Right renal cortex interstitium (tissue), 3 donors: ENCODE data around the gene HDAC1. TPM values are rescaled to one million over a fixed set of nuclear protein-coding genes. Genes with fewer than 3 reads are reported as not detected.
"Not testable (repeated sequence)": the region's sequence is repeated elsewhere in the genome, so short reads cannot be mapped to it uniquely, and the experiment has no call there.

Source experiments
- DNase-seq, 3 donors: peaks; one replicate each; pipeline ENCODE4 v3.0.0-alpha.2; 2013; ENCODE audit warnings: low read depth in 3 of 3, low spot score in 2 of 3
- polyA plus RNA-seq, 3 donors: library from polyadenylated mRNA; unstranded; fragments of 120-200 nt; gene quantifications; one replicate each; pipeline ENCODE4 v1.2.1, GENCODE V29; 2013; ENCODE audit not compliant: insufficient read length in 3 of 3

HDAC1 gene
- polyA plus RNA-seq, 3 donors, result 173 to 203 (median 193) TPM

DNA sequence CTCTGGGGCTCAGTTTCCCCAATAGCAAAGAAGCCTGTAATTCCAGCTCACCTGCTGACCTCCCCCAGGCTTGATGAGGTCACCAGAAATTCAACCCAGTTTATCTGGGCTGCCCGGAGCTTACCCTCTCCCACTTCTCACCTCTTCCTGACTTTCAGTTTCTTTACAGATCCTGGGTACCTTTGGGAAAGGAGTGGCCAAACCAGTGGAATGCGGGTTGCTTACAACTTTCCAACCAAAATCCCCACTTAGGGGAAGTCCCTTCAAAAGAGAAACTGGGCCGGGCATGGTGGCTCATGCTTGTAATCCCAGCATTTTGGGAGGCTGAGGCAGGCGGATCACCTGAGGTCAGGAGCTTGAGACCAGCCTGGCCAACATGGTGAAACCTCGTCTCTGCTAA is 50.1 kb downstream of the HDAC1 start:
- DNase-seq, result no peak

GRCh38 chr1:32342704-32343103 is 50.8 kb downstream of the HDAC1 start:
- no peak for DNase-seq

GRCh38 chr1:32345289-32345827 is 53.5 kb downstream of the HDAC1 start:
- no peak for DNase-seq

- no peak for DNase-seq
Observed at GRCh38 chr1:32346532-32347157, 54.8 kb downstream of the HDAC1 start.

DNA sequence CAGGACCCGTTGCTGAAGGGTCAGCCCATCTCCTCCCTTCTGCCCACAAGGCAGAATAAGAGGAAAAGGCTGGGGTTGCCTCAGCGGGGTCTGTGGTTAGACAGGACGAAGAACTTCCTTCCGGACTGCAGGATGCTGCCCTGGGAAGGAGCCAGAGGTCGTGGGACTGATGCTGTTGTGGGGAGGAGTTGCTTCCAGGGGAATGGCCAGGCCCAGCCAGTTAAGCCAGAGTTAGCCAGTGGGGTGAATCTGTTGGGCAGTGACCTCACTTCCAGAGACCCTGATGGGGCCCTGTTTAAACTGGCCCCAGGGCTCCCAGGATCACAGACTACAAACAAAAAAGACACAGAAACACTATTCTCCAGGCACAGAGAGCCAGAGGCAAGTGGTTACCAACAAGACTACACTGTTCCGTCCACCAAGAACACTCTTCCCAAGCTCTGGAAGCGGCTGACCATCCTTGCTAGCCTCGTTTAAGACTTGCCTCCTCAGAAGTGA is 57.4 kb downstream of the HDAC1 start:
- no peak for DNase-seq

- peak in 1 of 3 donors; percentile 66 for DNase-seq
Observed at GRCh38 chr1:32350785-32351398, 59.0 kb downstream of the HDAC1 start.

DNA sequence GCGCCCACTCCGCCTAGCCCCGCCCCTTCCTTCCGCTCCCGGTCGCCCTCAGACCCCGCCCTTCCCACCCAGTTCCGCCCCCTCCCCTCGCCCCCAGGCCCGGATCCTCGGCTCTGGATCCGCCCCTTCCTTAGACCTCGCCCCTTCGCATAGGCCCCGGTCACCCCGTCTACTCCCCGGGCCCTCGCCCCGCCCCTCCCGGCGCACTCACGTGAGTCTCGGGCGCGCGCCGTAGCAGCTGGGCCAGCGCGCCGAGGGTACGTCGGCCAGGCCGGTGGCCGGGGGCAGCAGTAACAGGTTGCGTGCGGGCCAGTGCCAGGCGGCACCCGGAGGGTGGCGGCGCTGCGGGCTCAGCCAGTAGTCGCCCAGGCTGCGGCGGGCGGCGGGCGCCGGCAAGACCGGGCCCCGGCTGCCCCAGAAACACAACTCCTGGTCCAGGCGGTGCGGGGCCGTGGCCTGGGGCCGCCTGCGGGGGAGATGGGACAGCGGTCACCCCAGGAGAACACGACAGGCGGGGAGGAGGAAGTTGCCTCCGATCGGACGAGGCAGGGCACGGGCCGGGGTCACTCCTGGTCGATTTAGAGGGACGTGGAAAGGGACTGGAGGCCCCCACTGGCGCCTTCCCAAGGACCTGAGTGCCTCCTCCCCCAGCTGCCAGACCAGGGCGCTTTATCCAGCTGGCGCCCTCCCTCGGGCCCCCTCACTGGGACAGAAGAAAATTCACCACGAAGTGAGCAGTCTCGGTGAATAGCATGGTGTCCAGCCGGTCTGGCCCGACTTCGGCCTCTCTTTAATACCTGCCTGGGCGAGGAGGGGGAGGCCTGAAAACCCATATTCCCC is 59.7 kb downstream of the HDAC1 start:
- peak; percentile 78 to 92 (median 85) for DNase-seq

- DNase-seq, result no peak
Observed at GRCh38 chr1:32352239-32352745, 60.4 kb downstream of the HDAC1 start.

GRCh38 chr1:32352831-32353383 is 61.0 kb downstream of the HDAC1 start:
- no peak for DNase-seq

- no peak for DNase-seq
Observed at GRCh38 chr1:32353431-32353830, 61.5 kb downstream of the HDAC1 start.

DNA sequence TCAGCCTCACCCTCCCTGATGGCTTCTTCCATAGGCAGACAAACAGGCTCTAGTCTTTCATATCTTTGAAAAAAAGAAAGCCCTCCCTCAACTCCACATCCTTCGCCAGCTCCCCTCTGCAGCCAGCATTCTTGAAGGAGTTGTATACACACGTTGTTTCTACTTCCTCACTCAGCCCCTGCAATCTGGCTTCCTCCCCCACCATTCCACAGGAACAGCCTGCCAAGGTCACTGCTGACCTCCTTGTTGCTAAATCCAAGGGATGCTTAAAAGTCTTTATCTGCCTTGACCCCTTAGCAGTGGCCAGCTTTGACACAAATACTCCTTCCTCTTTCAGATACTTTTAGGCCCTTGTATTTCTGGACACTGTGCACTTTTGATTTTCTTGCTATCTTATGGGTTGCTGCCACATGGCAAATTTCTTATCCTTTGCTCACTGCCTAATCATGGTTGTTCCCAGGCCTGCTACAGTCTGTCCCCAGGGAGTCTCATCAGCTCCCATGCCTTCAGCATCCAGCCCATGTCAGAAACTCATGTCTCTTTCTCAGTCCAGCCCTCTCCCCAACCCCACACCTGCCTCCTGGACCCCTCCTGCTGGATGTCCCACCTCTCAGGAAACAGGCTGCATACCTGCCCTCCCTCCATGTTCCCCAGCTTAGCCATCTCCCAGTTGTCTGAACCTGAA is 62.1 kb downstream of the HDAC1 start:
- no peak for DNase-seq

DNA sequence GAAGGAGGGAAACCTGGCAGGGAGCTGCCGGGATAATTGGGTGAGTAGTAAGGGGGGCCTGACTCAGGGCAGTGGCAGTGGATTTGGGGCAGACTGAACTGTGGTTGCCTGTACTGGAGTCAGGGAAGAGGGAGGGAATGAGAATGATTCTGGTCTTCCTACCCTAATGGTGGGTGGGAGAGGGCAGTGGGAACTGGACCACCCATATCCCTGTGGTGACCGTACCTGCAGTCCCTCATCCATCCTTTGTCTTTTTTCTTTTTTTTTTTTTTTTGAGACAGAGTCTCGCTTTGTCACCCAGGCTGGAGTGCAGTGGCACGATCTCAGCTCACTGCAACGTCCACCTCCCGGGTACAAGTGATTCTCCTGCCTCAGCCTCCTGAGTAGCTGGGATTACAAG is 63.9 kb downstream of the HDAC1 start:
- DNase-seq, result not testable (repeated sequence)

DNA sequence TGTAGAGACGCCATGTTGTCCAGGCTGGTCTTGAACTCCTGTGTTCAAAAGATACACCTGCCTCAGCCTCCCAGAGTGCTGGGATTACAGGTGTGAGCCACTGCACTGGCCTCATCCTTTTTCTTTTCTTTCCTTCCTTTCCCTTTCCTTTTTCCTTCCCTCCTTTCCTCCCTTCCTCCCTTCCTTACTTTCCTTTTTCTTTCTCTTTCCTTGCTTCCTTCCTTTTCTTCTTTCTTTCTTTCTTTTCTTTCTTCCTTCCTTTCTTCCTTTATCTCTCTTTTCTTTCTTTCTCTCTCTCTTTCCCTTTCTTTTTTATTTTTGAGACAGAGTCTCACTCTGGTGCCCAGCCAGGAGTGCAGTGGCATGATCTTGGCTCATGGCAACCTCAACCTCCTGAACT is 64.6 kb downstream of the HDAC1 start:
- no peak for DNase-seq

- DNase-seq, result no peak
Observed at GRCh38 chr1:32357614-32358013, 65.7 kb downstream of the HDAC1 start.

GRCh38 chr1:32358435-32358834 is 66.6 kb downstream of the HDAC1 start:
- no peak for DNase-seq

GRCh38 chr1:32361308-32361673 is 69.4 kb downstream of the HDAC1 start:
- no peak for DNase-seq

- no peak for DNase-seq
Observed at GRCh38 chr1:32361674-32362473, 70.0 kb downstream of the HDAC1 start.

GRCh38 chr1:32362474-32363313 is 70.8 kb downstream of the HDAC1 start, which contains the start of the genes FAM229A and TSSK3:
FAM229A (minus strand) TSS chr1:32362485; CDS start chr1:32362091, 394 bp downstream.
TSSK3 (plus strand) TSS chr1:32362539; CDS start chr1:32362702, 163 bp downstream.
- no peak for DNase-seq
